ENCODE measurements around the gene FCHSD2. TPM values are rescaled to one million over a fixed set of nuclear protein-coding genes. Genes with fewer than 3 reads are reported as not detected.

FCHSD2 gene
- polyA plus RNA-seq, 1 donor (not counting 4 experiments of a cell fraction or from before 2014, with no cell fraction given), result 14.2 TPM

DNA sequence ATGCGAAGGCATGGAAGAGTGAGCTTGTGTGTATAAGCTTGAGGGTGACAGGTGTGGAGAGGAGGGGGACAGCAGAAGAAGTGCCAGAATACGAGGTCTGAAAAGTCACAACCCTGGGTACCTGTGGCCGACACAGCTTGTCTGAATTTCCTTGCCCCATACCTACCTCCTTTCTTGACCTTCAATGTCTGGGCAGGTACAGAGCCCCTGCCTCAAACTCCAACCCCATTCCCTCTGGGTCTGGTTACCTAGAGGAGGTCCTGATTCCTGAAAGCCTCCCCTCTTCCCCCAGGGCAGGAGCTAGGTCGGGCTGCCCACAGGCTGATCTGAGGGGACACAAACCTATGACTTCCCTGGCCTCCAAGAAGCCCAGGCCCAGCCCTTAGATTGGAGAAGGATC, 36.6 kb upstream of the FCHSD2 start:
- DNase-seq (ENCODE audit: low read depth, low spot score), result no peak
- Histone ChIP-seq H3K9ac (ENCODE audit: control insufficient read depth, extremely low read depth, insufficient read depth, low read length) (no peak overlapping the region), H3K9me1 (ENCODE audit: control insufficient read depth, extremely low read depth, insufficient read depth, low read length) (peaks cover 2% of the 10 kb centered on the region), H3K27me3 (ENCODE audit: control insufficient read depth, extremely low read depth, insufficient read depth, low read length) (no peaks in the 10 kb centered on the region), H3K4me3 (ENCODE audit: control insufficient read depth in 2 of 3, extremely low read depth in 1 of 3, insufficient read depth in 2 of 3, low read depth in 1 of 3, low read length in 3 of 3) (no peak overlapping the region), H2AFZ (ENCODE audit: control insufficient read depth, low read length) (no peak overlapping the region), H3K4me1 (ENCODE audit: control insufficient read depth, extremely low read depth, insufficient read depth, low read length) (peaks cover 20% of the 10 kb centered on the region), H3K27ac (ENCODE audit: control insufficient read depth, insufficient read depth, low read length) (no peak overlapping the region), H3K36me3 (ENCODE audit: control insufficient read depth in 2 of 2, extremely low read depth in 1 of 2, insufficient read depth in 2 of 2, low read length in 2 of 2) (no peaks in the 10 kb centered on the region), H4K20me1 (ENCODE audit: control insufficient read depth, extremely low read depth, insufficient read depth, low read length) (no peaks in the 10 kb centered on the region), H3K9me3 (ENCODE audit: control insufficient read depth, low read depth, low read length) (no peaks in the 10 kb centered on the region), H3K4me2 (ENCODE audit: control insufficient read depth, extremely low read depth, insufficient read depth, low read depth, low read length) (no peak overlapping the region), H3K79me2 (ENCODE audit: control insufficient read depth, insufficient read depth, low read length) (no peaks in the 10 kb centered on the region)
- FAIRE-seq, result no peak
- dilution Hi-C loops (cut with MboI; ENCODE audit: extremely low pct_ligation_motif_present, low sequenced_read_pairs), result loop anchor here (5.0 kb wide), 1 partner anchor 59 kb away; no protein-coding TSS in a partner anchor
- no peak for TF ChIP-seq EZH2 (IDR thresholded peaks at IDR 0.05; ENCODE audit: low read length)
- TF ChIP-seq, protein P1, sequence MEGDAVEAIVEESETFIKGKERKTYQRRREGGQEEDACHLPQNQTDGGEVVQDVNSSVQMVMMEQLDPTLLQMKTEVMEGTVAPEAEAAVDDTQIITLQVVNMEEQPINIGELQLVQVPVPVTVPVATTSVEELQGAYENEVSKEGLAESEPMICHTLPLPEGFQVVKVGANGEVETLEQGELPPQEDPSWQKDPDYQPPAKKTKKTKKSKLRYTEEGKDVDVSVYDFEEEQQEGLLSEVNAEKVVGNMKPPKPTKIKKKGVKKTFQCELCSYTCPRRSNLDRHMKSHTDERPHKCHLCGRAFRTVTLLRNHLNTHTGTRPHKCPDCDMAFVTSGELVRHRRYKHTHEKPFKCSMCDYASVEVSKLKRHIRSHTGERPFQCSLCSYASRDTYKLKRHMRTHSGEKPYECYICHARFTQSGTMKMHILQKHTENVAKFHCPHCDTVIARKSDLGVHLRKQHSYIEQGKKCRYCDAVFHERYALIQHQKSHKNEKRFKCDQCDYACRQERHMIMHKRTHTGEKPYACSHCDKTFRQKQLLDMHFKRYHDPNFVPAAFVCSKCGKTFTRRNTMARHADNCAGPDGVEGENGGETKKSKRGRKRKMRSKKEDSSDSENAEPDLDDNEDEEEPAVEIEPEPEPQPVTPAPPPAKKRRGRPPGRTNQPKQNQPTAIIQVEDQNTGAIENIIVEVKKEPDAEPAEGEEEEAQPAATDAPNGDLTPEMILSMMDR (optimal IDR thresholded peaks at IDR 0.05 in 1 of 3, IDR thresholded peaks at IDR 0.05 in 1 of 3, conservative IDR thresholded peaks at IDR 0.05 in 1 of 3; ENCODE audit: extremely low read depth in 1 of 3, insufficient read depth in 2 of 3, low read length in 3 of 3), result no peak

DNA sequence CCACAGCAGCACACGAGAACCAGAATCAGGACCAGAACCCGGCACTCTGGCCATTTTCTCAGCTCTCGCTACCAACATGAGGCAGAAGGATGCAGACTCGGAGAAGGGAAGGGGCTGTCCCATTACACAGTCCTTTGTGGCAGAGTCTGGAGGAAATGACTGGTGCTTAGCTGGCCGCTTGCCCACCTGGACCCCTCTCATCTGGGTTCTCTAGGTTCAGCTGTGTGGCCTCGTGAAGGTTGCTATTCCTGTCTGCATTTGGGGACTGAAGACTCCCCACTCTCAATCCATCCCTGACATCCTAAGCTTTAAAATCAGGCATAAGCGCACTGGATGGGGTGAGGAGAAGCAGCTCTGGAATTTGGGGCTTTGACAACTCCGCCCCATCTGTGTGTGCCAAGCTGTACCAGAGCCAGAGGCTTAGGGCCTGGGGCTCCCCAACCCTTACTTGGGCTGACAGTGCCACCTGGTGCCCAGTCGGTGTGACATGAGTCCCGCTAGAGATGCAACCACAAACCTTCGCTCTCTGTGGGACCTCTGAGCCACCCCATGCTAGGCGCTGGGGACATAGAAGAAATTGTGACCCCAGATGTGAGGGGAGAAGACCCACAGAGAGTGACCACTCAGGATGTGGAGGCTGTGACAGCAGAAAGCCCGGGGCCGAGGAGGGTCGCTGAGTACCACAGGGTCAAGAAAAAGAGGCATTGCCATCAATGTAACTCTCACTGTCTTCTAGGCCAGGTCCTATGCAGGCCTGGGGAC, 35.8 kb upstream of the FCHSD2 start:
- peaks cover 2% of the 10 kb centered on the region for H3K9me1 ChIP-seq (ENCODE audit: control insufficient read depth, extremely low read depth, insufficient read depth, low read length)
- peak overlapping the region; percentile 54 for H3K4me2 ChIP-seq (ENCODE audit: control insufficient read depth, extremely low read depth, insufficient read depth, low read depth, low read length)
- H3K9me3 ChIP-seq (ENCODE audit: control insufficient read depth, low read depth, low read length), result no peaks in the 10 kb centered on the region
- H3K4me1 ChIP-seq (ENCODE audit: control insufficient read depth, extremely low read depth, insufficient read depth, low read length), result peaks cover 20% of the 10 kb centered on the region
- H3K27me3 ChIP-seq (ENCODE audit: control insufficient read depth, extremely low read depth, insufficient read depth, low read length), result no peaks in the 10 kb centered on the region
- DNase-seq (ENCODE audit: low read depth, low spot score) (no peak), FAIRE-seq (peak; percentile 88)
- TF ChIP-seq, protein P1 (optimal IDR thresholded peaks at IDR 0.05 in 1 of 3, IDR thresholded peaks at IDR 0.05 in 1 of 3, conservative IDR thresholded peaks at IDR 0.05 in 1 of 3; ENCODE audit: extremely low read depth in 1 of 3, insufficient read depth in 2 of 3, low read length in 3 of 3), result peak; percentile 80 to 97 (median 83)
- TF ChIP-seq EZH2 (IDR thresholded peaks at IDR 0.05; ENCODE audit: low read length), result no peak
- no peaks in the 10 kb centered on the region for H3K36me3 ChIP-seq (ENCODE audit: control insufficient read depth in 2 of 2, extremely low read depth in 1 of 2, insufficient read depth in 2 of 2, low read length in 2 of 2)
- peak overlapping the region; percentile 20 for H2AFZ ChIP-seq (ENCODE audit: control insufficient read depth, low read length)
- H3K9ac ChIP-seq (ENCODE audit: control insufficient read depth, extremely low read depth, insufficient read depth, low read length), result peak overlapping the region; percentile 6
- dilution Hi-C loops (cut with MboI; ENCODE audit: extremely low pct_ligation_motif_present, low sequenced_read_pairs), result loop anchor here (5.0 kb wide), 1 partner anchor 59 kb away; no protein-coding TSS in a partner anchor
- H3K27ac ChIP-seq (ENCODE audit: control insufficient read depth, insufficient read depth, low read length), result peak overlapping the region; percentile 31
- H3K4me3 ChIP-seq (ENCODE audit: control insufficient read depth in 2 of 3, extremely low read depth in 1 of 3, insufficient read depth in 2 of 3, low read depth in 1 of 3, low read length in 3 of 3), result no peak overlapping the region
- H4K20me1 ChIP-seq (ENCODE audit: control insufficient read depth, extremely low read depth, insufficient read depth, low read length), result no peaks in the 10 kb centered on the region
- H3K79me2 ChIP-seq (ENCODE audit: control insufficient read depth, insufficient read depth, low read length), result no peaks in the 10 kb centered on the region
